GM23338 (cell line): ENCODE measurements around the gene CNTNAP2. TPM values are rescaled to one million over a fixed set of nuclear protein-coding genes. Genes with fewer than 3 reads are reported as not detected.

ENCODE experiments used
- ATAC-seq: fragments of 200-7000 bp; cut with Tn5 transposase; 3 replicates; pipeline ENCODE4 v1.9.1; 2020
- DNase-seq: peaks from one replicate; pipeline ENCODE4 v3.0.0-alpha.2; 2015; ENCODE audit warnings: low spot score
- H2AFZ ChIP-seq: fragments of 200-600 bp; sonication (generic); 2 replicates; pipeline ENCODE4 v1.8.0; 2016; ENCODE audit warnings: antibody characterized with exemption, mild to moderate bottlenecking, moderate library complexity
- H3F3A ChIP-seq: fragments of 200-600 bp; sonication (generic); replicated peaks from 2 replicates; pipeline ENCODE4 v1.8.0; 2017; ENCODE audit warnings: antibody characterized with exemption, mixed run types, low read depth
- H3K27ac ChIP-seq: fragments of 200-600 bp; sonication (generic); 2 replicates; pipeline ENCODE4 v1.6.1; 2016; ENCODE audit warnings: low read depth
- H3K27me3 ChIP-seq: fragments of 200-600 bp; sonication (generic); 2 replicates; pipeline ENCODE4 v1.8.0; 2016; ENCODE audit warnings: mild to moderate bottlenecking, mixed run types, moderate library complexity; ENCODE audit not compliant: insufficient read depth
- H3K36me3 ChIP-seq: fragments of 200-600 bp; sonication (generic); 2 replicates; pipeline ENCODE4 v1.8.0; 2016; ENCODE audit warnings: mild to moderate bottlenecking; ENCODE audit not compliant: insufficient read depth
- H3K4me1 ChIP-seq: fragments of 200-600 bp; sonication (generic); 2 replicates; pipeline ENCODE4 v1.8.0; 2016; ENCODE audit warnings: mild to moderate bottlenecking, moderate library complexity; ENCODE audit not compliant: insufficient read depth
- H3K4me2 ChIP-seq: fragments of 200-600 bp; sonication (generic); 2 replicates; pipeline ENCODE4 v1.7.1; 2017; ENCODE audit warnings: mixed run types
- H3K4me3 ChIP-seq: fragments of 200-600 bp; sonication (generic); 2 replicates; pipeline ENCODE4 v1.6.1; 2016; ENCODE audit warnings: mixed run types
- H3K79me2 ChIP-seq: fragments of 200-600 bp; sonication (generic); replicated peaks from 2 replicates; pipeline ENCODE4 v1.8.0; 2017; ENCODE audit warnings: mild to moderate bottlenecking; ENCODE audit not compliant: insufficient read depth
- H3K9me2 ChIP-seq: fragments of 200-600 bp; sonication (generic); 2 replicates; pipeline ENCODE4 v1.8.0; 2017; ENCODE audit not compliant: insufficient read depth
- H4K20me1 ChIP-seq: fragments of 200-600 bp; sonication (generic); replicated peaks from 2 replicates; pipeline ENCODE4 v1.8.0; 2017; ENCODE audit warnings: mild to moderate bottlenecking; ENCODE audit not compliant: insufficient read depth
- H3K27ac Mint-ChIP-seq: 2 replicates; pipeline ENCODE4 v1.8.0; 2020; ENCODE audit warnings: inconsistent platforms, mild to moderate bottlenecking, moderate library complexity, mixed read lengths
- H3K27me3 Mint-ChIP-seq: 3 replicates; pipeline ENCODE4 v1.8.0; 2022; ENCODE audit warnings: low read depth, mild to moderate bottlenecking, moderate library complexity, mixed read lengths, inconsistent platforms; ENCODE audit not compliant: insufficient read depth, poor library complexity
- H3K36me3 Mint-ChIP-seq: 3 replicates; pipeline ENCODE4 v1.8.0; 2021; ENCODE audit warnings: low read depth, mild to moderate bottlenecking, inconsistent platforms, moderate library complexity, mixed read lengths
- H3K4me1 Mint-ChIP-seq: 3 replicates; pipeline ENCODE4 v1.8.0; 2020; ENCODE audit warnings: mild to moderate bottlenecking, inconsistent platforms, mixed read lengths
- H3K4me3 Mint-ChIP-seq: 3 replicates; pipeline ENCODE4 v1.8.0; 2021; ENCODE audit warnings: moderate library complexity, mild to moderate bottlenecking, inconsistent platforms, mixed read lengths
- H3K9me3 Mint-ChIP-seq: 3 replicates; pipeline ENCODE4 v1.8.0; 2020; ENCODE audit warnings: moderate library complexity, mild to moderate bottlenecking, inconsistent platforms, mixed read lengths
- CREB1 ChIP-seq: fragments of 250-450 bp; sonication (Bioruptor Pico); IDR thresholded peaks from 2 replicates; pipeline ENCODE4 v1.5.0; 2020; ENCODE audit warnings: low read depth, mild to moderate bottlenecking, moderate library complexity
- EZH2phosphoT487 ChIP-seq: fragments of 200-600 bp; sonication (generic); IDR thresholded peaks from one replicate; pipeline ENCODE4 v1.8.1; 2018; ENCODE audit warnings: antibody characterized with exemption; ENCODE audit not compliant: unreplicated experiment
- JUNB ChIP-seq: IDR thresholded peaks from one replicate; pipeline ENCODE4 v1.6.1; 2016; ENCODE audit warnings: antibody characterized with exemption; ENCODE audit not compliant: unreplicated experiment
- NANOG ChIP-seq: IDR thresholded peaks from 2 replicates; pipeline ENCODE4 v1.6.1; 2016; ENCODE audit warnings: antibody characterized with exemption, borderline replicate concordance
- STAT1 ChIP-seq: IDR thresholded peaks from one replicate; pipeline ENCODE4 v1.6.1; 2016; ENCODE audit warnings: antibody characterized with exemption; ENCODE audit not compliant: unreplicated experiment
- ZNF114 ChIP-seq: fragments of 250-450 bp; sonication (Bioruptor Pico); IDR thresholded peaks from 2 replicates; pipeline ENCODE4 v1.5.0; 2020; ENCODE audit warnings: mild to moderate bottlenecking, moderate library complexity
- ZNF331 ChIP-seq: fragments of 250-450 bp; sonication (Bioruptor Pico); IDR thresholded peaks from 2 replicates; pipeline ENCODE4 v1.5.0; 2020; ENCODE audit warnings: low read depth, mild to moderate bottlenecking, moderate library complexity
- polyA plus RNA-seq: library from polyadenylated mRNA; unstranded; fragments of >200 nt; fragmentation: Nextera tagmentation; extraction: Ambion mirVana; gene quantifications from 2 replicates; pipeline ENCODE4 v1.2.1, GENCODE V29; 2016
- total RNA-seq: library from RNA; depleted of rRNA; stranded (reverse); fragments of >200 nt; shearing (Covaris generic); gene quantifications from 2 replicates; pipeline ENCODE4 v1.2.3, GENCODE V29; 2014
- TF ChIP-seq, protein P1 (sequence below): IDR thresholded peaks from one replicate; pipeline ENCODE4 v1.6.1; 2018; ENCODE audit warnings: antibody characterized with exemption; ENCODE audit not compliant: unreplicated experiment
- TF ChIP-seq, protein P2 (sequence below): IDR thresholded peaks from 2 replicates; pipeline ENCODE4 v1.6.1; 2016; ENCODE audit warnings: antibody characterized with exemption
- TF ChIP-seq, protein P3 (sequence below), 2 experiments: fragments of 200-600 bp in 1 of 2; sonication (generic) in 1 of 2; conservative IDR thresholded peaks; 2 replicates each; pipeline versions ENCODE4 v1.5.1 to v1.6.1; 2016 to 2017; ENCODE audit warnings: antibody characterized with exemption in 2 of 2, low read depth in 2 of 2, mild to moderate bottlenecking in 2 of 2, moderate library complexity in 1 of 2

CNTNAP2 gene
- total and polyA plus RNA-seq, 2 experiments from 2014 or later, result 38.2 to 61.3 TPM

DNA sequence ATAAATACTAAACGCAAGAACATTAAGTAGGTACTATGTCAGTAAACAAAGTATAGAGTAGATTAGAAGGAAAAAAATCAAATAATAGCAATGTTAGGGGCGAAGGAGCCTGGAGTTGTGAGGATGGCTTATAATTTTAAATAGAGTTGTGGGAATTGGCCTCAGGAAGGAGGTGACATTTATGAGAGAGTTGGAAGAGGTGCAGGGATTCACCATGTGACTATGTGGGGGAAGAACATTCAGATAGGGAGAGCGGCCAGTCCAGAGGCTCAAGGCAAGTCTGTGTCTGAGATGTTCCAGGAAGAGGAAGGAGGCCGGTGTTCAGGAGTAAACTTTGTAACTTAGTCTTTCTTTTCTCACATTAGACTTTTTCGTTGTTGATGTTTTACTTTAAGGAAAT, 1695.3 kb downstream of the CNTNAP2 start:
- no peak overlapping the region for H3K4me3 Mint-ChIP-seq
- no peaks in the 10 kb centered on the region for H3K36me3 ChIP-seq
- no peaks in the 10 kb centered on the region for H3F3A ChIP-seq
- peaks cover 6% of the 10 kb centered on the region; the same call in 2 of the 3 replicates for H3K9me3 Mint-ChIP-seq
- no peaks in the 10 kb centered on the region for H3K4me1 Mint-ChIP-seq
- no peak overlapping the region for H2AFZ ChIP-seq
- H3K4me2 ChIP-seq, result no peak overlapping the region
- H3K27me3 ChIP-seq, result no peaks in the 10 kb centered on the region
- no peak for DNase-seq
- no peak overlapping the region for H3K4me3 ChIP-seq
- H3K27me3 Mint-ChIP-seq, result peaks cover 1% of the 10 kb centered on the region
- H3K9me2 ChIP-seq, result no peaks in the 10 kb centered on the region
- no peaks in the 10 kb centered on the region for H3K79me2 ChIP-seq
- no peaks in the 10 kb centered on the region for H4K20me1 ChIP-seq
- no peaks in the 10 kb centered on the region for H3K36me3 Mint-ChIP-seq
- H3K27ac ChIP-seq, result no peak overlapping the region
- no peak for ATAC-seq
- no peak overlapping the region for H3K27ac Mint-ChIP-seq
- TF ChIP-seq, protein P1, sequence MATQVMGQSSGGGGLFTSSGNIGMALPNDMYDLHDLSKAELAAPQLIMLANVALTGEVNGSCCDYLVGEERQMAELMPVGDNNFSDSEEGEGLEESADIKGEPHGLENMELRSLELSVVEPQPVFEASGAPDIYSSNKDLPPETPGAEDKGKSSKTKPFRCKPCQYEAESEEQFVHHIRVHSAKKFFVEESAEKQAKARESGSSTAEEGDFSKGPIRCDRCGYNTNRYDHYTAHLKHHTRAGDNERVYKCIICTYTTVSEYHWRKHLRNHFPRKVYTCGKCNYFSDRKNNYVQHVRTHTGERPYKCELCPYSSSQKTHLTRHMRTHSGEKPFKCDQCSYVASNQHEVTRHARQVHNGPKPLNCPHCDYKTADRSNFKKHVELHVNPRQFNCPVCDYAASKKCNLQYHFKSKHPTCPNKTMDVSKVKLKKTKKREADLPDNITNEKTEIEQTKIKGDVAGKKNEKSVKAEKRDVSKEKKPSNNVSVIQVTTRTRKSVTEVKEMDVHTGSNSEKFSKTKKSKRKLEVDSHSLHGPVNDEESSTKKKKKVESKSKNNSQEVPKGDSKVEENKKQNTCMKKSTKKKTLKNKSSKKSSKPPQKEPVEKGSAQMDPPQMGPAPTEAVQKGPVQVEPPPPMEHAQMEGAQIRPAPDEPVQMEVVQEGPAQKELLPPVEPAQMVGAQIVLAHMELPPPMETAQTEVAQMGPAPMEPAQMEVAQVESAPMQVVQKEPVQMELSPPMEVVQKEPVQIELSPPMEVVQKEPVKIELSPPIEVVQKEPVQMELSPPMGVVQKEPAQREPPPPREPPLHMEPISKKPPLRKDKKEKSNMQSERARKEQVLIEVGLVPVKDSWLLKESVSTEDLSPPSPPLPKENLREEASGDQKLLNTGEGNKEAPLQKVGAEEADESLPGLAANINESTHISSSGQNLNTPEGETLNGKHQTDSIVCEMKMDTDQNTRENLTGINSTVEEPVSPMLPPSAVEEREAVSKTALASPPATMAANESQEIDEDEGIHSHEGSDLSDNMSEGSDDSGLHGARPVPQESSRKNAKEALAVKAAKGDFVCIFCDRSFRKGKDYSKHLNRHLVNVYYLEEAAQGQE, result no peak
- H3K4me1 ChIP-seq, result no peaks in the 10 kb centered on the region

DNA sequence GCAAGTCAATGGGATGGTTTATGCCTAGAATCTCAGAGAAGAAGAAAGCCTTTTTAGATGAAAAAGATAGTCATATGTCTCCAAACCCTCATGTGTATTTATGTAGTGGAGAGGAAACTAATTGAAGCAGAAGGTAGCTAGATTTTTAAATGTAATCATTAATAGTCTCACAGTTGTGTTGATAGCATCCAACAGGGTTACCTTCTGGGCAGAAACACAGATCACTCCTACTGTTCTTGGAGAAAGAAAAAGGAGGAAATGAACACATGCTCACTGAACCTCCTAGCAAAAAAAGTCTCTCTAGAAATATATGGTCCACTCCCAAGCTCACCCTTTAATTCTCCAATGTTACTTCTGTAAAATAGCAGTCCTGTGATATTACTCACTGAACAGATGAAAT, 1696.7 kb downstream of the CNTNAP2 start:
- Mint-ChIP-seq H3K4me1 (no peaks in the 10 kb centered on the region), H3K9me3 (peaks cover 7% of the 10 kb centered on the region; the same call in 1 of the 3 replicates), H3K27ac (no peak overlapping the region), H3K4me3 (no peak overlapping the region), H3K27me3 (no peaks in the 10 kb centered on the region), H3K36me3 (no peaks in the 10 kb centered on the region)
- Histone ChIP-seq H3K79me2 (no peaks in the 10 kb centered on the region), H3K4me1 (no peaks in the 10 kb centered on the region), H3K36me3 (no peaks in the 10 kb centered on the region), H3K4me3 (no peak overlapping the region), H3F3A (no peaks in the 10 kb centered on the region), H3K9me2 (no peaks in the 10 kb centered on the region), H2AFZ (no peak overlapping the region), H3K27ac (no peak overlapping the region), H3K27me3 (no peaks in the 10 kb centered on the region), H3K4me2 (no peak overlapping the region), H4K20me1 (no peaks in the 10 kb centered on the region)
- DNase-seq, result no peak
- ATAC-seq, result no peak
- TF ChIP-seq, protein P2, sequence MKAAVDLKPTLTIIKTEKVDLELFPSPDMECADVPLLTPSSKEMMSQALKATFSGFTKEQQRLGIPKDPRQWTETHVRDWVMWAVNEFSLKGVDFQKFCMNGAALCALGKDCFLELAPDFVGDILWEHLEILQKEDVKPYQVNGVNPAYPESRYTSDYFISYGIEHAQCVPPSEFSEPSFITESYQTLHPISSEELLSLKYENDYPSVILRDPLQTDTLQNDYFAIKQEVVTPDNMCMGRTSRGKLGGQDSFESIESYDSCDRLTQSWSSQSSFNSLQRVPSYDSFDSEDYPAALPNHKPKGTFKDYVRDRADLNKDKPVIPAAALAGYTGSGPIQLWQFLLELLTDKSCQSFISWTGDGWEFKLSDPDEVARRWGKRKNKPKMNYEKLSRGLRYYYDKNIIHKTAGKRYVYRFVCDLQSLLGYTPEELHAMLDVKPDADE, result no peak
- TF ChIP-seq ZNF114 (CRISPR knock-in tag), result no peak
- no peak for TF ChIP-seq EZH2phosphoT487
- TF ChIP-seq JUNB, result no peak
- TF ChIP-seq STAT1, result no peak
- TF ChIP-seq, protein P3, sequence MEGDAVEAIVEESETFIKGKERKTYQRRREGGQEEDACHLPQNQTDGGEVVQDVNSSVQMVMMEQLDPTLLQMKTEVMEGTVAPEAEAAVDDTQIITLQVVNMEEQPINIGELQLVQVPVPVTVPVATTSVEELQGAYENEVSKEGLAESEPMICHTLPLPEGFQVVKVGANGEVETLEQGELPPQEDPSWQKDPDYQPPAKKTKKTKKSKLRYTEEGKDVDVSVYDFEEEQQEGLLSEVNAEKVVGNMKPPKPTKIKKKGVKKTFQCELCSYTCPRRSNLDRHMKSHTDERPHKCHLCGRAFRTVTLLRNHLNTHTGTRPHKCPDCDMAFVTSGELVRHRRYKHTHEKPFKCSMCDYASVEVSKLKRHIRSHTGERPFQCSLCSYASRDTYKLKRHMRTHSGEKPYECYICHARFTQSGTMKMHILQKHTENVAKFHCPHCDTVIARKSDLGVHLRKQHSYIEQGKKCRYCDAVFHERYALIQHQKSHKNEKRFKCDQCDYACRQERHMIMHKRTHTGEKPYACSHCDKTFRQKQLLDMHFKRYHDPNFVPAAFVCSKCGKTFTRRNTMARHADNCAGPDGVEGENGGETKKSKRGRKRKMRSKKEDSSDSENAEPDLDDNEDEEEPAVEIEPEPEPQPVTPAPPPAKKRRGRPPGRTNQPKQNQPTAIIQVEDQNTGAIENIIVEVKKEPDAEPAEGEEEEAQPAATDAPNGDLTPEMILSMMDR (conservative IDR thresholded peaks at IDR 0.05; ENCODE audit: low read depth in 2 of 2), result no peak
- no peak for TF ChIP-seq NANOG
- TF ChIP-seq CREB1 (CRISPR knock-in tag), result no peak
- no peak for TF ChIP-seq ZNF331 (CRISPR knock-in tag)
